Measurements from ENCODE around the gene PKD2L1. TPM values are rescaled to one million over a fixed set of nuclear protein-coding genes. Genes with fewer than 3 reads are reported as not detected.
A peak's percentile ranks its signal among the peaks of the same experiment; 100 is the strongest.

PKD2L1 gene
- total and polyA plus RNA-seq, 2 of the 8 experiments (the other 6 are each of a cell fraction or from before 2014, with no cell fraction given) = 0.20 to 0.33 TPM

- peak; percentile 55; the same call in 1 of the 2 replicates for TF ChIP-seq SRF (IDR thresholded peaks at IDR 0.05; ENCODE audit: low read depth, low read length)
These were observed 8.5 kb upstream of the PKD2L1 start (continued) for GRCh38 chr10:100338434-100339036.

Data from H1 (cell line).